ENCODE results near the gene ASIC1. TPM values are rescaled to one million over a fixed set of nuclear protein-coding genes. Genes with fewer than 3 reads are reported as not detected.

ASIC1 gene
- total and polyA plus RNA-seq, 8 donors: 0.14 to 1.0 (median 0.57) TPM

DNA sequence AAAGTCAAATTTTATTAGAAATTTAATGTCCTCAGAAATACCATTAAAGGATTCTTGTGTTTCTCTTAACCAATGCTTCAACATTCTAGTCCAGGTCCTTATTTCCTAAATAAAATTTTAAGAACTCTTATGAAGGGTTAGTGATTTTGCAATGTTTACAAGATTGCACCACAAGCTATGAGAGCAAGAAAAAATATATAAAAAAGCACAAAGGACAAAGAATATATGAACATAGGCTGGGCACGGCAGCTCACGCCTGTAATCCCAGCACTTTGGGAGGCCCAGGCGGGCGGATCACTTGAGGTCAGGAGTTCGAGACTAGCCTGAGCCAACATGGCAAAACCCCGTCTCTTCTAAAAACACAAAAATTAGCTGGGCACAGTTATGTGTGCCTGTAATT lies 39.8 kb upstream of the ASIC1 start:
- Histone ChIP-seq H3K27me3 (no peaks in the 10 kb centered on the region), H3K36me3 (no peaks in the 10 kb centered on the region), H3K4me1 (no peaks in the 10 kb centered on the region), H3K4me3 (no peak overlapping the region), H3K27ac (peak overlapping the region in 1 of 4 donors; percentile 45), H3K9me3 (no peaks in the 10 kb centered on the region)
- intact Hi-C loops (cut with DNase I): no loop called here
- FAIRE-seq (no peak), ATAC-seq (peak in 2 of 4 donors; percentile 12 to 59), DNase-seq (no peak)
- WGBS, 2 donors: 87 to 89% methylated on average over 6 of the region's 6 CpGs
- TF ChIP-seq, protein P1, sequence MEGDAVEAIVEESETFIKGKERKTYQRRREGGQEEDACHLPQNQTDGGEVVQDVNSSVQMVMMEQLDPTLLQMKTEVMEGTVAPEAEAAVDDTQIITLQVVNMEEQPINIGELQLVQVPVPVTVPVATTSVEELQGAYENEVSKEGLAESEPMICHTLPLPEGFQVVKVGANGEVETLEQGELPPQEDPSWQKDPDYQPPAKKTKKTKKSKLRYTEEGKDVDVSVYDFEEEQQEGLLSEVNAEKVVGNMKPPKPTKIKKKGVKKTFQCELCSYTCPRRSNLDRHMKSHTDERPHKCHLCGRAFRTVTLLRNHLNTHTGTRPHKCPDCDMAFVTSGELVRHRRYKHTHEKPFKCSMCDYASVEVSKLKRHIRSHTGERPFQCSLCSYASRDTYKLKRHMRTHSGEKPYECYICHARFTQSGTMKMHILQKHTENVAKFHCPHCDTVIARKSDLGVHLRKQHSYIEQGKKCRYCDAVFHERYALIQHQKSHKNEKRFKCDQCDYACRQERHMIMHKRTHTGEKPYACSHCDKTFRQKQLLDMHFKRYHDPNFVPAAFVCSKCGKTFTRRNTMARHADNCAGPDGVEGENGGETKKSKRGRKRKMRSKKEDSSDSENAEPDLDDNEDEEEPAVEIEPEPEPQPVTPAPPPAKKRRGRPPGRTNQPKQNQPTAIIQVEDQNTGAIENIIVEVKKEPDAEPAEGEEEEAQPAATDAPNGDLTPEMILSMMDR (IDR thresholded peaks at IDR 0.05): no peak

DNA sequence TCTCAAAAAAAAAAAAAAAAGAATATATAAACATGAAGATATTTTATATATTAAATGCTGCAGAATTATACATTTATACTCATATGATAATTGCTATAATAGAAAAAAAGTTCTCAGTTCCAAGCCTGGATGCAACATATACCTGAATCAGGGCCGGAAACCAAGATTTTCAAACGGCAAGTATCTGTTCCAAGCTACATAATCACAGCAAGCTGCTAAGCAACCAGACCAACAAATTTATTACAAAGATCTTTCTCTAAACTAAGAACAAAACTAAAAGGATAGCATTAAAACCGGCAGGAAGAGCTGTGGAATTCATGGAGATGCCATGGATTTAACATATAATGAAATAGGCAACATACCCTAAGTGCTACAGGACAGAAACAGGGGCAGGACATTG lies 39.2 kb upstream of the ASIC1 start:
- no peak for ATAC-seq
- TF ChIP-seq, protein P1 (IDR thresholded peaks at IDR 0.05): no peak
- no peak for FAIRE-seq

DNA sequence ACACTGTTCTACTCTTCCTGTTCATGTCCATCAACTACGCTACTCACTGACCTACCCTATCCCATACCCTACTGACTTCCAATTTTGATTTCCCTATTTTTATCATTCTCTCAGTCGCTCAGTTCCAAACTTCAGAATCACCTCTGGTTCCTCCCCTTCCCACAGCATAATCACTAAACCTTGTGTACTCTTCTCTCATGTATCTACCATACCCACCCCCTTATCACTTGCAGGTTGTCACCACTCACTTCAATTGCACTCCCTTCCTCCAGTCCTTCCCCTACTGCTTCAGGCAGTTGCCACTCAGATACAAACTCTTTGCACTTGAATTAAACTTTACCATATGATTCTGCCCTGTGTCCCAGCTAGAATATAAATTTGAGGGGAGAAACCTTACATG lies 38.4 kb upstream of the ASIC1 start:
- intact Hi-C loops (cut with DNase I): no loop called here
- TF ChIP-seq, protein P1 (IDR thresholded peaks at IDR 0.05): no peak
- DNase-seq: no peak
- ATAC-seq: no peak
- no peaks in the 10 kb centered on the region for H3K4me1 ChIP-seq
- H3K36me3 ChIP-seq: no peaks in the 10 kb centered on the region
- no peak for FAIRE-seq
- no peak overlapping the region for H3K4me3 ChIP-seq
- no peaks in the 10 kb centered on the region for H3K9me3 ChIP-seq
- WGBS, 2 donors: 89 to 94% methylated on average over 2 of the region's 2 CpGs
- no peaks in the 10 kb centered on the region for H3K27me3 ChIP-seq
- no peak overlapping the region for H3K27ac ChIP-seq

More for the DNA sequence above, 39.2 kb upstream of the ASIC1 start:
- Histone ChIP-seq H3K4me1 (no peaks in the 10 kb centered on the region), H3K9me3 (no peaks in the 10 kb centered on the region), H3K27me3 (no peaks in the 10 kb centered on the region), H3K27ac (no peak overlapping the region), H3K4me3 (no peak overlapping the region), H3K36me3 (no peaks in the 10 kb centered on the region)
- 81 to 86% methylated on average over 3 of the region's 3 CpGs for WGBS, 2 donors
- intact Hi-C loops (cut with DNase I): no loop called here
- DNase-seq: no peak

DNA sequence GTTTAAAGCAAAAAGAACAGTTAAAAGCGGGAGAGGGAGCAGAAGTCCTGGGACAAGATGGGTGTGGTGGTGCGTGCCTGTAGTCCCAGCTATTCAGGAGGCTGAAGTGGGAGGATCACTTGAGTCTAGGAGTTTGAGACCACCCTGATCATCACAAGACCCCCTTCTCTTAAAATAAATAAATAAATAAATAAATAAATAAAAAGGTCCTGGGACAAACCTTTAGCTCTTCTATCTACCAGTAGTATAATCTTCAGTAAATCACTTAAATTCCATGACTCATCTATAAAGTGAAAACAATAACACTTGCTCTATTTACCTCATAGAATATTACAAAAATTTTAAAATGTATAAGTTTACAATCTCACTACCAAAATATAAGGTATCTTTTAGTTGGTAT lies 37.9 kb upstream of the ASIC1 start:
- H3K4me1 ChIP-seq: no peaks in the 10 kb centered on the region
- H3K27me3 ChIP-seq: no peaks in the 10 kb centered on the region
- H3K36me3 ChIP-seq: no peaks in the 10 kb centered on the region
- no peak for DNase-seq
- no peak for FAIRE-seq
- ATAC-seq: no peak
- intact Hi-C loops (cut with DNase I): no loop called here
- no peaks in the 10 kb centered on the region for H3K9me3 ChIP-seq
- 97% methylated on average over 2 of the region's 2 CpGs for WGBS, 2 donors
- H3K4me3 ChIP-seq: no peak overlapping the region
- H3K27ac ChIP-seq: no peak overlapping the region
- TF ChIP-seq, protein P1 (IDR thresholded peaks at IDR 0.05): no peak

DNA sequence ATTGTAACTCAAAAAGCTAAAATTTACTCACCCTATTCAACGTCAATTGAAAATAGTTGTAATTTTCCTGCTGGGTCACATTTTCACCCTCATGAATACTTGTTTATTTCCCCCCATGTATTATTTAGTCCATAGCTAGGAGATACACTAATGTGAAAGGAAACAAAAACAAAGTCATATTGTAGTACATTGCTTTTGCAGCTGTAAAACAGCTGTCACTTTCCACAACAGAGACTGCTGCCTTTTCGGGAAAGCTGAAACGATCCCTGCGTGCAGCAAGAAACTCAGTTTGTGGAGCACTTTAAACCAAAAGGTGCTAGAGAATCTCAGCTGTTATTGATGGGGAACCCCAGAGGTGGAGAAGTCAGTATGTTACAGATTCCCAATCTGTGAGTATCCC lies 36.4 kb upstream of the ASIC1 start:
- H3K27me3 ChIP-seq: no peaks in the 10 kb centered on the region
- no peaks in the 10 kb centered on the region for H3K4me1 ChIP-seq
- ATAC-seq (no peak), FAIRE-seq (no peak), DNase-seq (no peak)
- TF ChIP-seq, protein P1 (IDR thresholded peaks at IDR 0.05): no peak
- H3K27ac ChIP-seq: no peak overlapping the region
- H3K4me3 ChIP-seq: no peak overlapping the region
- intact Hi-C loops (cut with DNase I): no loop called here
- 68 to 76% methylated on average over 4 of the region's 4 CpGs for WGBS, 2 donors
- no peaks in the 10 kb centered on the region for H3K36me3 ChIP-seq
- no peaks in the 10 kb centered on the region for H3K9me3 ChIP-seq

Data from pancreas (tissue), 10 donors.